GM23338 (cell line): ENCODE data around the gene SNX5. TPM values are rescaled to one million over a fixed set of nuclear protein-coding genes. Genes with fewer than 3 reads are reported as not detected.

Source experiments
- ATAC-seq: fragments of 200-7000 bp; cut with Tn5 transposase; 3 replicates; pipeline ENCODE4 v1.9.1; 2020
- DNase-seq: peaks from one replicate; pipeline ENCODE4 v3.0.0-alpha.2; 2015; ENCODE audit warnings: low spot score
- H2AFZ ChIP-seq: fragments of 200-600 bp; sonication (generic); 2 replicates; pipeline ENCODE4 v1.8.0; 2016; ENCODE audit warnings: antibody characterized with exemption, mild to moderate bottlenecking, moderate library complexity
- H3F3A ChIP-seq: fragments of 200-600 bp; sonication (generic); replicated peaks from 2 replicates; pipeline ENCODE4 v1.8.0; 2017; ENCODE audit warnings: antibody characterized with exemption, mixed run types, low read depth
- H3K27ac ChIP-seq: fragments of 200-600 bp; sonication (generic); 2 replicates; pipeline ENCODE4 v1.6.1; 2016; ENCODE audit warnings: low read depth
- H3K27me3 ChIP-seq: fragments of 200-600 bp; sonication (generic); 2 replicates; pipeline ENCODE4 v1.8.0; 2016; ENCODE audit warnings: mild to moderate bottlenecking, mixed run types, moderate library complexity; ENCODE audit not compliant: insufficient read depth
- H3K36me3 ChIP-seq: fragments of 200-600 bp; sonication (generic); 2 replicates; pipeline ENCODE4 v1.8.0; 2016; ENCODE audit warnings: mild to moderate bottlenecking; ENCODE audit not compliant: insufficient read depth
- H3K4me1 ChIP-seq: fragments of 200-600 bp; sonication (generic); 2 replicates; pipeline ENCODE4 v1.8.0; 2016; ENCODE audit warnings: mild to moderate bottlenecking, moderate library complexity; ENCODE audit not compliant: insufficient read depth
- H3K4me2 ChIP-seq: fragments of 200-600 bp; sonication (generic); 2 replicates; pipeline ENCODE4 v1.7.1; 2017; ENCODE audit warnings: mixed run types
- H3K4me3 ChIP-seq: fragments of 200-600 bp; sonication (generic); 2 replicates; pipeline ENCODE4 v1.6.1; 2016; ENCODE audit warnings: mixed run types
- H3K79me2 ChIP-seq: fragments of 200-600 bp; sonication (generic); replicated peaks from 2 replicates; pipeline ENCODE4 v1.8.0; 2017; ENCODE audit warnings: mild to moderate bottlenecking; ENCODE audit not compliant: insufficient read depth
- H3K9me2 ChIP-seq: fragments of 200-600 bp; sonication (generic); 2 replicates; pipeline ENCODE4 v1.8.0; 2017; ENCODE audit not compliant: insufficient read depth
- H4K20me1 ChIP-seq: fragments of 200-600 bp; sonication (generic); replicated peaks from 2 replicates; pipeline ENCODE4 v1.8.0; 2017; ENCODE audit warnings: mild to moderate bottlenecking; ENCODE audit not compliant: insufficient read depth
- H3K27ac Mint-ChIP-seq: 2 replicates; pipeline ENCODE4 v1.8.0; 2020; ENCODE audit warnings: inconsistent platforms, mild to moderate bottlenecking, moderate library complexity, mixed read lengths
- H3K27me3 Mint-ChIP-seq: 3 replicates; pipeline ENCODE4 v1.8.0; 2022; ENCODE audit warnings: low read depth, mild to moderate bottlenecking, moderate library complexity, mixed read lengths, inconsistent platforms; ENCODE audit not compliant: insufficient read depth, poor library complexity
- H3K36me3 Mint-ChIP-seq: 3 replicates; pipeline ENCODE4 v1.8.0; 2021; ENCODE audit warnings: low read depth, mild to moderate bottlenecking, inconsistent platforms, moderate library complexity, mixed read lengths
- H3K4me1 Mint-ChIP-seq: 3 replicates; pipeline ENCODE4 v1.8.0; 2020; ENCODE audit warnings: mild to moderate bottlenecking, inconsistent platforms, mixed read lengths
- H3K4me3 Mint-ChIP-seq: 3 replicates; pipeline ENCODE4 v1.8.0; 2021; ENCODE audit warnings: moderate library complexity, mild to moderate bottlenecking, inconsistent platforms, mixed read lengths
- H3K9me3 Mint-ChIP-seq: 3 replicates; pipeline ENCODE4 v1.8.0; 2020; ENCODE audit warnings: moderate library complexity, mild to moderate bottlenecking, inconsistent platforms, mixed read lengths
- ETS1 ChIP-seq: IDR thresholded peaks from 2 replicates; pipeline ENCODE4 v1.6.1; 2016; ENCODE audit warnings: antibody characterized with exemption
- EZH2 ChIP-seq: fragments of 200-600 bp; sonication (generic); IDR thresholded peaks from one replicate; pipeline ENCODE4 v1.8.0; 2017; ENCODE audit warnings: antibody characterized with exemption, mild to moderate bottlenecking, low read depth; ENCODE audit not compliant: unreplicated experiment
- NANOG ChIP-seq: IDR thresholded peaks from 2 replicates; pipeline ENCODE4 v1.6.1; 2016; ENCODE audit warnings: antibody characterized with exemption, borderline replicate concordance
- REST ChIP-seq: IDR thresholded peaks from one replicate; pipeline ENCODE4 v1.6.1; 2018; ENCODE audit warnings: antibody characterized with exemption; ENCODE audit not compliant: unreplicated experiment
- STAT1 ChIP-seq: IDR thresholded peaks from one replicate; pipeline ENCODE4 v1.6.1; 2016; ENCODE audit warnings: antibody characterized with exemption; ENCODE audit not compliant: unreplicated experiment
- ZNF462 ChIP-seq: fragments of 250-450 bp; sonication (Bioruptor Pico); IDR thresholded peaks from 2 replicates; pipeline ENCODE4 v1.5.0; 2020; ENCODE audit warnings: mild to moderate bottlenecking, moderate library complexity
- polyA plus RNA-seq: library from polyadenylated mRNA; unstranded; fragments of >200 nt; fragmentation: Nextera tagmentation; extraction: Ambion mirVana; gene quantifications from 2 replicates; pipeline ENCODE4 v1.2.1, GENCODE V29; 2016
- total RNA-seq: library from RNA; depleted of rRNA; stranded (reverse); fragments of >200 nt; shearing (Covaris generic); gene quantifications from 2 replicates; pipeline ENCODE4 v1.2.3, GENCODE V29; 2014

SNX5 gene
- total and polyA plus RNA-seq, 2 experiments from 2014 or later = 167 to 287 TPM

GRCh38 chr20:17928211-17928611 is 40.4 kb downstream of the SNX5 start:
- Histone ChIP-seq H3K36me3 (no peaks in the 10 kb centered on the region), H3K79me2 (no peaks in the 10 kb centered on the region), H3K9me2 (peaks cover 5% of the 10 kb centered on the region; the same call in 1 of the 2 replicates), H4K20me1 (no peaks in the 10 kb centered on the region), H3K4me3 (no peak overlapping the region), H3K27me3 (no peaks in the 10 kb centered on the region), H3K4me2 (no peak overlapping the region), H3F3A (no peaks in the 10 kb centered on the region), H3K27ac (no peak overlapping the region), H2AFZ (no peak overlapping the region), H3K4me1 (no peaks in the 10 kb centered on the region)
- no peak for ATAC-seq
- Mint-ChIP-seq H3K36me3 (peaks cover 4% of the 10 kb centered on the region; the same call in 1 of the 3 replicates), H3K4me1 (peaks cover 8% of the 10 kb centered on the region), H3K4me3 (no peak overlapping the region), H3K9me3 (peaks cover 4% of the 10 kb centered on the region), H3K27me3 (peaks cover 6% of the 10 kb centered on the region), H3K27ac (no peak overlapping the region)
- no peak for DNase-seq
- TF ChIP-seq ZNF462 (CRISPR knock-in tag) (no peak), NANOG (no peak), ETS1 (no peak), STAT1 (no peak), REST (no peak), EZH2 (no peak)
